ES-I3 (cell line): ENCODE results near the gene GPT2.
"Not testable (repeated sequence)": the region's sequence is repeated elsewhere in the genome, so short reads cannot be mapped to it uniquely, and the experiment has no call there.

Experiments
- H3K36me3 ChIP-seq: 2 replicates; pipeline ENCODE4 v1.6.1; 2013; ENCODE audit warnings: mild to moderate bottlenecking, low read length, control low read depth, moderate library complexity; ENCODE audit not compliant: insufficient read depth
- H3K4me1 ChIP-seq: 2 replicates; pipeline ENCODE4 v1.6.1; 2013; ENCODE audit warnings: mild to moderate bottlenecking, control low read depth, low read length; ENCODE audit not compliant: insufficient read depth
- H3K9ac ChIP-seq: 2 replicates; pipeline ENCODE4 v1.6.1; 2013; ENCODE audit warnings: low read depth, mild to moderate bottlenecking, low read length, moderate library complexity
- H3K9me3 ChIP-seq: 2 replicates; pipeline ENCODE4 v1.6.1; 2013; ENCODE audit warnings: mild to moderate bottlenecking, low read length, moderate library complexity; ENCODE audit not compliant: control insufficient read depth, insufficient read depth

Gene GPT2

DNA sequence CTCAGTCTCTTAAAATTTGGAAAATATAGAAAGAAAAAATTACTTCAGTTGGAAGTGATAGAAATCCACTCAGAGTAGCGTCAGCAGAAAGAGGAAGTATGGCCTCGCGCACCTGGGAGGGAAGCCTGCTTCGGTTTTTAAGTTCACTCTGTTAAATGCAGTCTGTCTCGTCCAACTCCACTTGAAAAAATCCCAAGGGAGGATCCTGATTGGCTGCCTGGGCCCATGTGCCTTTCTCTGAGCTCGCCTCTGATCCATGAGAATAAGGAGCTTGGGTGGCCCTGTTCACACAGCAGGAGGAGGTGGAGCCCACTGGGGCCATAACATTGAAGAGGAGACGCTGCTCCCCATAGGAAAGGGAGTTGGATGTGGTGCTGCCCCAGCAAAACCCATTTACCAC is 48.6 kb downstream of the GPT2 start:
- H3K9me3 ChIP-seq, result no peaks in the 10 kb centered on the region
- no peak overlapping the region for H3K9ac ChIP-seq
- peaks cover 15% of the 10 kb centered on the region; the same call in 1 of the 2 replicates for H3K36me3 ChIP-seq
- H3K4me1 ChIP-seq, result no peaks in the 10 kb centered on the region; the same call in 1 of the 2 replicates

DNA sequence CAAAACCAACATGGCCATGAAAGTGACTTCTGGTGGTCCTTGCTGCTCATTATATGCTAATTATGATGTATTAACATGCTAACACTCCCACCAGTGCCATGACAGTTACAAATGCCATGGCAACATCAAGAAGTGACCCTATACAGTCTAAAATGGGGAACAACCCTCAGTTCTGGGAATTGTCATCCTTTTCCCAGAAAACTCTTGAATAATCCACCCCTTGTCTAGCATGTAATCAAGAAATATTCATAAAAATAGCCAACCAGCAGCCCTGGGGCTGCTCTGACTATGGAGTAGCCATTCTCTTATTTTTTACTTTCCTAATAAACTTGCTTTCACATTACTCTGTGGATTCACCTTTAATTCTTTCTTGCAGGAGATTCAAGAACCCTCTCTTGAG is 53.4 kb downstream of the GPT2 start:
- Histone ChIP-seq H3K36me3 (no peaks in the 10 kb centered on the region), H3K9ac (no peak overlapping the region), H3K4me1 (no peaks in the 10 kb centered on the region; the same call in 1 of the 2 replicates), H3K9me3 (no peaks in the 10 kb centered on the region)

DNA sequence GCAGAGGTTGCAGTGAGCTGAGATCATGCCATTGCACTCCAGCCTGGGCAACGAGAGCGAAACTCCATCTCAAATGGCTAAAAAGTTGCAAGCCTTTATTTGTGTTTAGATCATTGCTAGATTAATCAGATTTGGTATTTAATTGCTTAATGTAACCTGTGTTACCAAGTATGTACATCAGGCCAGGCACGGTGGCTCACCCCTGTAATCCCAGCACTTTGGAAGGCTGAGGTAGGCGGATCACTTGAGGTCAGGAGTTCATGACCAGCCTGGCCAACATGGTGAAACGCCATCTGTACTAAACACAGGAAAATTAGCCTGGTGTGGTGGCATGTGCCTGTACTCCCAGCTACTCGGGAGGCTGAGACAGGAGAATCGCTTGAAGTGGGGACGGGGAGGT is 60.6 kb downstream of the GPT2 start:
- H3K9me3 ChIP-seq, H3K9ac ChIP-seq, H3K4me1 ChIP-seq, H3K36me3 ChIP-seq: not testable (repeated sequence)

DNA sequence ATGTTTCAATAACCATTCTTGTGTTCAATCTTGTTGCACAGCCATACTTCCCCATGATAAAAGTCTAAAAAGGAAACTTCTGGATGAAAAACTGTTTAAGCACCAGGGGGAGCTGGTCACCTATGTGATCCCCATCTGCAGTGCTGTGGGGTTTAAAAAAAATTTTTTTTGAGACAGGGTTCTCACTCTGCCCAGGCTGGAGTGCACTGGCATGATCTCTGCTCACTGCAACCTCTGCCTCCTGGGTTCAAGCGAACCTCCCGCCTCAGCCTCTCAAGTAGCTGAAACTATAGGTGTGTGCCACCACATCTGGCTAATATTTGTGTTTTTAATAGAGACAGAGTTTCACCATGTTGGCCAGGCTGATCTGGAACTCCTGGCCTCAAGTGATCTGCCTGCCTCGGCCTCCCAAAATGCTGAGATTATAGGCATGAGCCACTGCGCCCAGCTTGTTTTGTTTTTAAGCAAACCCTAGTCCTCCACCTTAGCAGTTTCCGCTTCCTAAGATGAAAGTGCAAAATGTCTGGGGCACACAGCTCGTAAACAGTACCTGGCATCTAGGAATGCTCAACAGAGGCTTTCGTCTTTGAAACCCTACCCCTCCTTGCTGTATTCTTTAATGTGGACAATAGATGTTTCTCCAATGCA is 63.9 kb downstream of the GPT2 start:
- Histone ChIP-seq H3K9ac (no peak overlapping the region), H3K36me3 (no peaks in the 10 kb centered on the region), H3K9me3 (no peaks in the 10 kb centered on the region), H3K4me1 (peaks cover 5% of the 10 kb centered on the region; the same call in 1 of the 2 replicates)

DNA sequence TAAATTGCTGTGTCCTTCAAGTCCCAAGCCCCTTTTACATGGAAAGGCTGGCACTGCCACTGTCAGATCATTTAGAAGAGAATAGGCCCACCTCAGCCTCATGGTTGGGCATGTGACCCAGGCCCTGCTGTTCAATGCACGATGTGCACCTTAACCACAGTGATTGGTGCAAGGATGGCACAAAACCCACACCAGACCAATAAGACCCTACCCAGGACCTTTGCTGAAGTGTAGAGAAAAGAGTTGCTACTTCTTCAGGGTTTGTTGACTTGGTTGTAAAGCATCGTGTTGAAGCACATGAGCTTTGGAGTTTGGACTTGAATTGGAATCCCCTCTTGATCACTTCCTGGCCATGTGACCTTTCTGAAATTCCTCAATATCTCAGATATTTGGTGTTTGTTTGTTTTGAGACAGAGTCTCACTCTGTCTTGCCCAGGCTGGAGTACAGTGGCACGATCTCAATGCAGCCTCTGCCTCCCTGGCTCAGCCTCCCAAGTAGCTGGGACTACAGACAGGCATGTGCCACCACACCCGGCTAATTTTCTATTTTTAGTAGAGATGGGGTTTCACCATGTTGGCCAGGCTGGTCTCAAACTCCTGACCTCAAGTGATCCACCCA is 64.5 kb downstream of the GPT2 start:
- Histone ChIP-seq H3K36me3 (no peaks in the 10 kb centered on the region), H3K4me1 (no peaks in the 10 kb centered on the region), H3K9ac (no peak overlapping the region), H3K9me3 (no peaks in the 10 kb centered on the region)

DNA sequence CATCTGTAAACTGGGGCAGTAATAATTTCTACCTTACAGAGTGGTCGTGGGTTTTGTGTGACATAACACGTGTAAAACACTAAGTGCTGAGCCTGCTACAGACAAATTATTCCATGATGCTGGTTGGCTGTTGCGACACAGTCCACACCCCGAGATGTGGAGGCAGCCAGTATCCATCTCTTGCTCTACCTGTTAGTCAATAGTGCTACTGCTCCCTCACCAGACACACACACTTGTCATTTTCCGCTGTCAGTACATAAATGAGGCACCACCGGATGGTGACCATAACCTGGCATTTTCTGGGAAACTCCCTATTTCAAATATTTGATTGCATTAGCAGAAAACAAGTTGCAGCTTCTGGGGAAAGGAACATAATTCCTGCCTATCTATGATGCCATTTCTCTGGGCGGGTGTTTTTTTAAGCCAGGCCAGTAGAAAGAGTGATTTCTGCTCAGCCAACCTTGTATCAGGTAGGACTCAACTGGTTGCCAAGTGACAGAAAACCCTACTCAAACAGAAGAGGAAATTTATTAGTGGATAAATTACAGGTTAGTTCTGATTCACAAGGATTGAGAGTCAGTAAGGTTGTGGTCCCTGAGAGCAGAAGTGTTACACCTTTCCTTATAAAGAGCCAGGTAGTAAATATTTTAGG is 65.2 kb downstream of the GPT2 start:
- Histone ChIP-seq H3K4me1 (no peaks in the 10 kb centered on the region), H3K36me3 (no peaks in the 10 kb centered on the region), H3K9ac (no peak overlapping the region), H3K9me3 (no peaks in the 10 kb centered on the region)

DNA sequence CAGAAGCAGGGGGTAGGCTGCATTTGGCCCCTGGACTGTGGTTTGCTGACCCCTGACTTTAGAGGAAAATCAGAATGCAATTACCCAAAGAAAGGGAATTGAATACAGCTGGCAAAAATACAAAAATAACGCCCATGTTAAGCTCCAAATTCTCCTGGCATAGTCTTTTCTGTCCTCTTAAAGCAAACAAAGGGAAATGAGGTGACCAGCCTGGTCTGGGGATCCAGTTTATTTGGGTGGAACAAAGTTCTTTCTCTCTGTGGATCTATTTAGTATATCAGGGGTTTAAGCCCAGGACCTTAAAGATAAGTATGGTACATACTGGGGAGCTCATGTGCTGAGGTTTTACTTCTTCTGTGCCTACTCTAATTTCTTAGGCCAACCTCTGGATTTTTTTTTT is 65.8 kb downstream of the GPT2 start:
- H3K9me3 ChIP-seq, result no peaks in the 10 kb centered on the region
- H3K4me1 ChIP-seq, result no peaks in the 10 kb centered on the region
- H3K36me3 ChIP-seq, result no peaks in the 10 kb centered on the region
- H3K9ac ChIP-seq, result no peak overlapping the region

DNA sequence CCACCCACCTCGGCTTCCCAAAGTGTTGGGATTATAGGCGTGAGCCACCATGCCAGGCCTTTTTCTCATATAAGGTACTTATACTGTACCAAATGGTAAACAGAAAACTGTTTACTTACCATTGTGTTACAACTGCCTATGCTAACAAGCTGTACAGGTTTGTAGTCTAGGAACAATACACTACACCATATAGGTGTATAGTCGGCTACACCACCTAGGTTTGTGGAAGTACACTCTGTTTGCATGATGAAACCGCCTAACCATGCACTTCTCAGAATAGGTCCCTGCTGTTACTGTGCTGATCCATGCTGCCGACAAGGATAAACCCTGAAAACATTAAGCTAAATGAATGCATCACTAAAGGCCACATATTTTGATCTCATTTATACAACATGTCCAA is 70.4 kb downstream of the GPT2 start:
- Histone ChIP-seq H3K4me1 (peaks cover 2% of the 10 kb centered on the region; the same call in 1 of the 2 replicates), H3K9me3 (no peaks in the 10 kb centered on the region), H3K9ac (no peak overlapping the region), H3K36me3 (peaks cover 21% of the 10 kb centered on the region)

DNA sequence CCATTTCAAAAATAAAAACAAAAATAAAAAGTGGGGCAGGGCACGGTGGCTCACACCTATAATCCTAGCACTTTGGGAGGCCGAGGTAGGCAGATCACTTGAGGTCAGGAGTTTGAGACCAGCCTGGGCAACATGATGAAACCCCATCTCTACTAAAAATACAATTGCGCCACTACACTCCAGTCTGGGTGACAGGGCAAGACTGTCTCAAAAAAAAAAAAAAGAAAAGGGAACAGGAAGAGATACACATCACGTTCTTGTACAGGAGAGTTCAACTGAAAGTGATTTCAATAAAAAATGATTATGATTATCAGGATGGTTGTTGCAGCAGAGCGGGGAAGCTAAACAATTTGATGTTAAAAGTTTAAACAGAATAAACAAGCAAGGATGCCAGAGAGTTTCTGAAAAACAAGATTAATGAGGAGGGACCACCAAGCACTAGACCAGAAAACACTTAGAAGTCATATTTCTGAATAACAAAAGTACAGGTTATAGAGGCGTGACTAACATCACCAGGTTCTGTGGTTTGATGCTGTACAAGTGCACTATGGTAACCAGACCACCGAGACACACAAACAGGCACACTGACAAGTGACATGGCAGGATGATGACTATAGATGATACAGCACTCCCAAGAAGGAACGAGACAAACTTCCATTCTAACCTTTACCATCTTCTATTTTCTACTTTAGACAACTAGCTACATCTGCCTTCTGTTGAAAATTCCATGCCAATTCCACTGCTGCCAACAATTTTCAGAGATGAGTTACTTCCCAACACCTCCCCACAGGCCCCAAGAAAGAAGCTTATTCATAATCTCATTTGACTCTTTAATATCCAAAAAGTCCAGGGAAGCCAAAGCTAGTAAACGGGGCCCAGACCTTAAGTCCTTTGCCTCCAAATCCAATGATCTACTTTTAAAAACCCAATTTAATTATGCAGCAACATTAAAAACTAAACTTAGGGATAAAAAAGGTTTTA is 77.5 kb downstream of the GPT2 start:
- H3K36me3 ChIP-seq, result peaks cover 43% of the 10 kb centered on the region

DNA sequence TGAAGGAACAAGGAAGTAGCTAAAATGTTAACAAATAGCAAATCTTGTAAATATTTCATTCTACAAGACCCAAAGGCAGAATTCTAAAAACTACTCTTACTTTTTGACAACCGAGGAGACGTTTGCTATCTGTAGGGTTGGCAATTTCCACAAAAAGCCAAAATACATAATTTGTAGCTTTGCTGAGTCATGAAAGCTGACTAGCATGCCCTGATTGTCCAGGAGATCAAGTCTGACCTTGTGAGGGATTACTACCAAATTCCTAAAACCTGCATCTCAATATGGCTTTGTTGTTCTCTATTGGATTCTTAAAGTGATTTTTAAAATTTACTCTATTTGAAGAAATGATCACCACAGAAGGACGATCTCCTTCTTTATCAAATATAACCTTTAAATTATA is 78.5 kb downstream of the GPT2 start:
- H3K9ac ChIP-seq, result no peak overlapping the region
- H3K4me1 ChIP-seq, result peaks cover 10% of the 10 kb centered on the region; the same call in 1 of the 2 replicates
- no peaks in the 10 kb centered on the region for H3K9me3 ChIP-seq
- H3K36me3 ChIP-seq, result peaks cover 44% of the 10 kb centered on the region

More for the DNA sequence above, 77.5 kb downstream of the GPT2 start:
- Histone ChIP-seq H3K9me3 (no peaks in the 10 kb centered on the region), H3K4me1 (peaks cover 10% of the 10 kb centered on the region; the same call in 1 of the 2 replicates), H3K9ac (no peak overlapping the region)

DNA sequence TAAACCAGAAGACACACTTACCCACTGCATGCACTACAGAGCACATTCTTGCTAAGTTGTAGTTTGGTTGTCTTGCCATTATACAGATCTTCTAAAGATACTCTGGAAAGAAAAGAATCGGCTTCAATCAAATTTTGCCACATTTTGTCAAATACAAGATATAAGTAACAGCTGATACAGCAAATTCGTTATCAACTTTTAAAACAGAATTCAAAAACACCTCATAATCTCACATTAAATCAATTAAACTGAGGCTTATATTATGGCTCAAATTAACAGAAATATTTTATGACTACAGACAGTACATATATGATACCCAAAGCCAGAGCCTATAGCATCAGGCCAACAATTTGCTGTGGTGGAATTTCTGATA is 83.9 kb downstream of the GPT2 start:
- Histone ChIP-seq H3K4me1 (0 out of 2 replicates have a peak, but pooled peaks cover 3% of the 10 kb centered on the region), H3K9ac (no peak overlapping the region), H3K36me3 (peaks cover 40% of the 10 kb centered on the region), H3K9me3 (no peaks in the 10 kb centered on the region)

DNA sequence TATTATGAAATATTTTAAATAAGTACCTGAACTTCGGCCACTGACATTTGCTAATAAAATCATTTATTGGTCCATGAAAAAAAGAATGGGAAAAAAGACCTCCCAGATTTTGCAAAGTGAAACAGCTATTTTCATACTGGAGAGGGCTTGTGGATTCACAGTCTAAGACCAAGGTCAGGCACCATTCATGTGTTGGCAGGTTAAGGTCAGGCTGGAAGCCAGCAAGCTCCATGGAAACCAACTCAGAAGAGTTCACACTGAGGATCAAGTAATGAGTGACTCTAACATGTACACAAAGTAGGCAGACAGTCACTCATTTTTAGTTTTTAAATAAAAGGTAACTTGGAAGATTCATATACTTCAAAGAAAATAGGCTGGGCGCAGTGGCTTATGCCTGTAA is 85.9 kb downstream of the GPT2 start:
- H3K9ac ChIP-seq, result no peak overlapping the region
- H3K36me3 ChIP-seq, result peaks cover 36% of the 10 kb centered on the region
- H3K4me1 ChIP-seq, result peaks cover 3% of the 10 kb centered on the region; the same call in 1 of the 2 replicates
- H3K9me3 ChIP-seq, result no peaks in the 10 kb centered on the region

DNA sequence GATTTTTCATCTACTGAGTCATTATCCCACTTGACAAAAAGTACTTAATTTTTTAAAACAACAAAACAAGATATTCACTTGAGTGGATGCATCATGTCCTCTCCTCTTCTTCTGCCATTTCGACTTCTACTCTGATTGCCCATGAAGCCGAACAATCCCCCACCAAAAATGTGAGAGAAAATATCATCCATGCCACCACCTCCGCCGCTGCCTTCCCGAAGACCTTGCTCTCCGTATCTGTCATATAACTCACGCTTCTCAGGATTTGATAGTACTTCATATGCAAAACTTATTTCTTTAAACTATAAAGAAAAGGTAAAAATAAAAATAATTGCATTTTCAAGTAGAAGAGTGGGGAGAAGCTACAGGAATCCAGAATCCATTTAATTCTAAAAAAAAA is 87.1 kb downstream of the GPT2 start:
- Histone ChIP-seq H3K9me3 (no peaks in the 10 kb centered on the region), H3K9ac (no peak overlapping the region), H3K4me1 (peaks cover 5% of the 10 kb centered on the region), H3K36me3 (peaks cover 32% of the 10 kb centered on the region)
